Transverse colon (tissue), 4 donors: ENCODE measurements around the gene SCARF1. TPM values are rescaled to one million over a fixed set of nuclear protein-coding genes. Genes with fewer than 3 reads are reported as not detected.

Experiments
- DNase-seq: peaks from one replicate; pipeline ENCODE4 v3.0.0-alpha.2; 2019
- H3K27ac ChIP-seq, 4 donors: fragments of 200-600 bp; sonication (generic); 2 replicates each; pipeline ENCODE4 v1.5.1; 2016 to 2018; ENCODE audit warnings: inconsistent platforms in 4 of 4
- H3K27me3 ChIP-seq: fragments of 200-600 bp; sonication (generic); 2 replicates; pipeline ENCODE4 v1.5.1; 2017; ENCODE audit warnings: inconsistent platforms
- H3K36me3 ChIP-seq, 4 donors: fragments of 200-600 bp; sonication (generic); 2 replicates each; pipeline ENCODE4 v1.5.1; 2017 to 2019; ENCODE audit warnings: inconsistent platforms in 4 of 4
- H3K4me1 ChIP-seq, 4 donors: fragments of 200-600 bp; sonication (generic); 2 replicates each; pipeline ENCODE4 v1.5.1; 2017 to 2020; ENCODE audit warnings: inconsistent platforms in 4 of 4
- H3K4me3 ChIP-seq, 4 donors: fragments of 200-600 bp; sonication (generic); 1 replicate in 1 of 4; 2 replicates in 3 of 4; pipeline versions ENCODE4 v1.5.1 to v1.6.1; 2017 to 2019; ENCODE audit warnings: inconsistent platforms in 4 of 4
- H3K9me3 ChIP-seq, 2 donors: fragments of 200-600 bp; sonication (generic); 2 replicates each; pipeline ENCODE4 v1.5.1; 2017 to 2019; ENCODE audit warnings: inconsistent platforms in 2 of 2
- EP300 ChIP-seq: sonication (generic); formaldehyde crosslinking; IDR thresholded peaks from one replicate; pipeline ENCODE4 v1.6.1; 2017; ENCODE audit warnings: antibody characterized with exemption, low read depth
- POLR2A ChIP-seq: fragments of 450-650 bp; IDR thresholded peaks from one replicate; pipeline ENCODE4 v1.6.1; 2016; ENCODE audit warnings: antibody characterized with exemption, mild to moderate bottlenecking, moderate library complexity
- POLR2AphosphoS5 ChIP-seq, 3 donors: sonication (generic); formaldehyde crosslinking; IDR thresholded peaks; one replicate each; pipeline ENCODE4 v1.6.1; 2016; ENCODE audit warnings: antibody characterized with exemption in 3 of 3
- WGBS, 2 donors: methylation state at CpG; one replicate each; pipeline ENCODE4 v1.1.5; 2018; ENCODE audit warnings: low coverage in 1 of 2; 5-methylcytosine and 5-hydroxymethylcytosine counted together
- in situ Hi-C, 4 donors: fragments of 200-750 bp; cut with MboI; loops; one replicate each; pipeline versions ENCODE4 v1.15.0 to v1.15.1; 2017; ENCODE audit warnings: low sequenced_read_pairs in 3 of 4, low pct_ligation_motif_present in 1 of 4, low pct_unique_long_range_greater_than_20kb in 1 of 4
- intact Hi-C: fragments of 100-400 bp; cut with DNase I; formaldehyde crosslinking; loops from one replicate; pipeline ENCODE4 v1.15.1; 2023; ENCODE audit warnings: low total_unique reads
- total RNA-seq, 4 donors: library from RNA; depleted of rRNA; stranded (reverse); fragments of >200 nt; gene quantifications; one replicate each; pipeline ENCODE4 v1.1.0, GENCODE V29; 2016
- TF ChIP-seq, protein P1 (sequence below), 5 experiments: fragments of 200-600 bp in 3 of 5; fragments of 450-650 bp in 2 of 5; sonication (generic) in 3 of 5; IDR thresholded peaks; 1 replicate in 2 of 5; 2 replicates in 3 of 5; pipeline ENCODE4 v1.5.1; 2016 to 2017; ENCODE audit warnings: antibody characterized with exemption in 5 of 5, inconsistent platforms in 3 of 5, mild to moderate bottlenecking in 2 of 5, moderate library complexity in 1 of 5

SCARF1 gene
- total RNA-seq, 4 donors from 2014 or later, result 11.2 to 63.2 (median 16.3) TPM

DNA sequence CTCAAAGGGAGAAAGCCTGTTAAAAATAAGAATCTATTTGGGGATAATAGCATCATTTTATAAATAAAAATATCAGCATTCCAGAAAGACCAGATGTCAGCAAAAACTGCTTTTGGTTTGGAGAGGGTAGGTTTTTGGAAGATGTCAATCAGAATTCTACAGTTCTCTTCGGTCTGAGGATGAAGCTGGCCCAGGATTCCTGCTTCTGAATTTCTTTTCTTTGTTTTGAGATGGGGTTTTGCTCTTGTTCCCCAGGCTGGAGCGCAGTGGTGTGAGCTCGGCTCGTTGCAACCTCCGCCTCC is 52.0 kb downstream of the SCARF1 start:
- no peak for DNase-seq
- no peaks in the 10 kb centered on the region for H3K9me3 ChIP-seq
- H3K4me3 ChIP-seq, result no peak overlapping the region
- in situ Hi-C loops (no loop called here), intact Hi-C loops (no loop called here)
- TF ChIP-seq POLR2A (no peak), EP300 (no peak), POLR2AphosphoS5 (IDR thresholded peaks at IDR 0.05) (no peak)
- TF ChIP-seq, protein P1, sequence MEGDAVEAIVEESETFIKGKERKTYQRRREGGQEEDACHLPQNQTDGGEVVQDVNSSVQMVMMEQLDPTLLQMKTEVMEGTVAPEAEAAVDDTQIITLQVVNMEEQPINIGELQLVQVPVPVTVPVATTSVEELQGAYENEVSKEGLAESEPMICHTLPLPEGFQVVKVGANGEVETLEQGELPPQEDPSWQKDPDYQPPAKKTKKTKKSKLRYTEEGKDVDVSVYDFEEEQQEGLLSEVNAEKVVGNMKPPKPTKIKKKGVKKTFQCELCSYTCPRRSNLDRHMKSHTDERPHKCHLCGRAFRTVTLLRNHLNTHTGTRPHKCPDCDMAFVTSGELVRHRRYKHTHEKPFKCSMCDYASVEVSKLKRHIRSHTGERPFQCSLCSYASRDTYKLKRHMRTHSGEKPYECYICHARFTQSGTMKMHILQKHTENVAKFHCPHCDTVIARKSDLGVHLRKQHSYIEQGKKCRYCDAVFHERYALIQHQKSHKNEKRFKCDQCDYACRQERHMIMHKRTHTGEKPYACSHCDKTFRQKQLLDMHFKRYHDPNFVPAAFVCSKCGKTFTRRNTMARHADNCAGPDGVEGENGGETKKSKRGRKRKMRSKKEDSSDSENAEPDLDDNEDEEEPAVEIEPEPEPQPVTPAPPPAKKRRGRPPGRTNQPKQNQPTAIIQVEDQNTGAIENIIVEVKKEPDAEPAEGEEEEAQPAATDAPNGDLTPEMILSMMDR (IDR thresholded peaks at IDR 0.05), result no peak
- peaks cover 25 to 60% (median 54%) of the 10 kb centered on the region in 4 donors for H3K4me1 ChIP-seq
- H3K27me3 ChIP-seq, result no peaks in the 10 kb centered on the region
- no peaks in the 10 kb centered on the region for H3K36me3 ChIP-seq
- WGBS, 2 donors, result 78 to 88% methylated on average over 2 to 5 of the region's 5 CpGs
- peak overlapping the region; percentile 69 to 83 (median 76) for H3K27ac ChIP-seq

DNA sequence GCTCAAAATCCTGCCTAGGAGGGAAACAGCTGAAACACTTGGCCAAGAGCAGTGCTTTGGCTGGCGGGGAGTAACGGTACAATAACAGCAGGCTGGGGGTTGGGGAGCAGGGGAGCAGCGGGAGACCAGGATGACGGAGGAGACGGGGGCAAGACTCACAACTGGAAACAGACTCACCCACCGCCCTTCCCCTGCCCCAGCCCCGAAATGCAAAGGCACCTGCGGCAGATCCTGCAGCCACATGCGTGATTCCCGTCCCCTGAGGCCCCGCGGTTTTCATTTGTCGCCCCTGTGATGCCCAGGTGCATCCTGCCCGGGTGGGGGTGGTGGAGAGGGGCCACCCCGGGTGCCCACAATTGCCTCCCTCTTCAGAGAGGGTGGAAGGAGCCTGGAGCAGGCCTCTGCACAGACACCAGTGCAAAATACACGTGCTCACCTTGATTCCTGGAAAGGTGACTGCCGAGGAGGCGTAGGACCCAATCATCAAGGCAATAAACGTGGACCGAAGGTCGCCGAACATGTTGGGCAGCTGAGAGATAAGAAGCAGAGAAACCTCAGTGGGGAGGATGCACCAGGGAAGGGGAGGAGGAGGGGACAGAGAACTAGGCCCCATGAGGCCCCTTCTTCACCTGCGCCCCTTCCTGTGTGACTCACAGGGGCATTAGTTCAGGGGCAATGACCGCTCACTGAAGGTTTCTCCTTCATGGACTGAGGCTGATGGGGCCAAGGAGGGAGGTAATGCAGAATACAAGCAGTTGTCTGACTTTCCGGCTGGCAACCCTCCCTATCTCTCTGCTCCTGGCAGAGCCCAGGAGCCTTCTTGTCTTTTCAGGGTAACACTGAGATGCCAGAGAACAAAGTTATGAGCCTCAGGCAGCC is 52.5 kb downstream of the SCARF1 start:
- TF ChIP-seq POLR2AphosphoS5 (IDR thresholded peaks at IDR 0.05), result peak in 2 of 3 donors; percentile 52 to 68
- TF ChIP-seq, protein P1 (IDR thresholded peaks at IDR 0.05), result no peak
- H3K36me3 ChIP-seq, result no peaks in the 10 kb centered on the region
- peak; percentile 88 for DNase-seq
- intact Hi-C loops (no loop called here), in situ Hi-C loops (no loop called here)
- H3K4me3 ChIP-seq, result no peak overlapping the region
- peaks cover 25 to 55% (median 53%) of the 10 kb centered on the region in 4 donors for H3K4me1 ChIP-seq
- no peaks in the 10 kb centered on the region for H3K27me3 ChIP-seq
- WGBS, 2 donors, result 55% methylated on average over 25 of the region's 25 CpGs; no CpG with 5 or more reads in 1 of the 2 donors
- H3K27ac ChIP-seq, result peak overlapping the region; percentile 69 to 83 (median 76)
- no peaks in the 10 kb centered on the region for H3K9me3 ChIP-seq

DNA sequence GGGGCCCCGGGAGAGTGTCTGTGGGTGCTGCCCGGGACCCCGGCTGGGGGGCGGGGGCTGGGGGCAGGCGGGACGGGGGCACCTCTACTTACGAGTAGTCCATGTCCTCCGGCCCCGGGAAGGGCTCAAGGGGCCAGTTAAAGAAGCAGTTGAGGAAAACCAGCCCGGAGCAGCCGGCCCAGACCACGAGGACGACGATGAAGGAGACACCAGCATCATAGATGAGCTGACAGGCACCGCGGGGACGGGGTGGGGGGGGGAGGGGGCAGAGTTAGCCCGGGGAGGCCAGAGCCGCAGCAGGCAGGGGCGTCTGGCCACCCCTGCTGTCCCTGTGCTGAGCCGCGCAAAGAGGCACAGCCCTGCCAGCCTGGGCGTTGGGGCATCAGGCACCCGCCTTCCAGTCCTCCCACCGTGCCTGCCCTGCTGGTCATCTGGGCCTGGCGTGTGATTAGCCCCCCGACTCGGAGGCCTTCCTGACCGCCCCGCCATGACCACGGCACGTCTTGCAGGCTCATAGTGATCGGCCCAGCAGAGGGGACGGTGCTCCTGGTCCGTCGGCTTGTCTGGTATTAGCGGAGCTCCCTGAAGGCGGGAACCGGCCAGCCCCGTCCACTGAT is 54.0 kb downstream of the SCARF1 start:
- TF ChIP-seq EP300 (no peak), POLR2AphosphoS5 (IDR thresholded peaks at IDR 0.05) (no peak), POLR2A (no peak)
- TF ChIP-seq, protein P1 (IDR thresholded peaks at IDR 0.05), result no peak
- Histone ChIP-seq H3K36me3 (no peaks in the 10 kb centered on the region), H3K27me3 (no peaks in the 10 kb centered on the region), H3K4me1 (peaks cover 25 to 47% (median 45%) of the 10 kb centered on the region in 4 donors), H3K9me3 (no peaks in the 10 kb centered on the region), H3K27ac (peak overlapping the region in 2 of 4 donors; percentile 4 to 76), H3K4me3 (no peak overlapping the region)
- WGBS, 2 donors, result 88% methylated on average over 34 of the region's 40 CpGs; no CpG with 5 or more reads in 1 of the 2 donors
- intact Hi-C loops, result no loop called here
- no peak for DNase-seq
- in situ Hi-C loops, result no loop called here

DNA sequence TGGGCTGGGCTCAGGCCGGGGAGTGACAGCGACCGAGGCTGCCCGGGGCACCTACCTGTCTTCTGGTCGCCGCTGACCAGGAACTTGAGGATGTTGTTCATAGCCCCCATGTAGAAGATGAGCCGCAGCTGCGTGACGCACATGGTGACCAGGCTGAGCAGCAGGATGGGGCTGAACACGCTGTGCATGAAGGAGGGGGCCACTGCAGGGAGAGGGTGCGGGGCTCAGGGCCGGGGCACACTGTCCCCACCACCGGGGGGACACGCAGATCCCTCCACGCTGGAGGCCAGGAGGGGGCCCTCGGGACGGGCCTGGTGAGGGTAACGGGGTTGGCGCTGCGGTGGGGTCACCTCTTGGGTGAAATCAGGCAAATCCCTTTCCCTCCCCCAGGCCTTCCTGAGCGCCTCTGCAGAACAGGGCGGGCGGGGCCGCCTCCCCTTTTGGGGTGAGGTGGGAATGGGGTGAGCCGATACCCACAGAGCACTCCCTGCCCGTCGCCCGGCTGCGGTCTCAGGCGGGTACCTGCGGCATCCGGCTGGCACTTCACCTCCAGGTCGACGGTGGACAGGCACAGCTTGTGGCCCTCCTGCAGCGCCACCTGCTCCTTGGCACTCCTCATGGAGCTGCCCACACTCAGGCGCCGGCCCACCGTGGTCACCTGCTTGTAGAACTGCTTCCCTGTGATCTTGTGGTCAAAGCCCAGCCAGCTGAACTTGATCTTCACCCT is 54.6 kb downstream of the SCARF1 start:
- WGBS, 2 donors, result 89 to 100% methylated on average over 1 to 38 of the region's 38 CpGs
- H3K9me3 ChIP-seq, result no peaks in the 10 kb centered on the region
- no peak overlapping the region for H3K4me3 ChIP-seq
- in situ Hi-C loops (no loop called here), intact Hi-C loops (no loop called here)
- H3K36me3 ChIP-seq, result no peaks in the 10 kb centered on the region
- no peaks in the 10 kb centered on the region for H3K27me3 ChIP-seq
- no peak for DNase-seq
- TF ChIP-seq, protein P1 (IDR thresholded peaks at IDR 0.05), result no peak
- no peak for TF ChIP-seq POLR2AphosphoS5 (IDR thresholded peaks at IDR 0.05)
- TF ChIP-seq EP300, result no peak
- TF ChIP-seq POLR2A, result no peak
- peak overlapping the region; percentile 62 to 76 (median 74) for H3K27ac ChIP-seq
- peaks cover 25 to 47% (median 45%) of the 10 kb centered on the region in 4 donors for H3K4me1 ChIP-seq
